Measurements from ENCODE around the gene SLC5A9.

The SLC5A9 gene

GRCh38 chr1:48222501-48223242 lies at the start of gene SLC5A9:
SLC5A9 (plus strand) TSS chr1:48222716; CDS start chr1:48222737, 21 bp downstream.
- DNase-seq (ENCODE audit: insufficient read length, low spot score) = no peak
- FAIRE-seq = no peak

- FAIRE-seq (no peak), DNase-seq (ENCODE audit: insufficient read length, low spot score) (no peak)
Observed at GRCh38 chr1:48175116-48175515, 47.4 kb upstream of the SLC5A9 start.

- DNase-seq (ENCODE audit: insufficient read length, low spot score) (no peak), FAIRE-seq (no peak)
Observed at GRCh38 chr1:48177257-48177656, 45.3 kb upstream of the SLC5A9 start.

GRCh38 chr1:48181669-48182367 lies 40.7 kb upstream of the SLC5A9 start:
- FAIRE-seq (no peak), DNase-seq (ENCODE audit: insufficient read length, low spot score) (no peak)

GRCh38 chr1:48182439-48182838 lies 40.1 kb upstream of the SLC5A9 start:
- no peak for DNase-seq (ENCODE audit: insufficient read length, low spot score)
- no peak for FAIRE-seq

GRCh38 chr1:48186306-48186839 lies 36.1 kb upstream of the SLC5A9 start:
- FAIRE-seq = no peak
- no peak for DNase-seq (ENCODE audit: insufficient read length, low spot score)

- FAIRE-seq (no peak), DNase-seq (ENCODE audit: insufficient read length, low spot score) (no peak)
Observed at GRCh38 chr1:48187969-48188563, 34.5 kb upstream of the SLC5A9 start.

GRCh38 chr1:48190881-48191280 lies 31.6 kb upstream of the SLC5A9 start:
- no peak for FAIRE-seq
- DNase-seq (ENCODE audit: insufficient read length, low spot score) = no peak

GRCh38 chr1:48194801-48195200 lies 27.7 kb upstream of the SLC5A9 start:
- DNase-seq (ENCODE audit: insufficient read length, low spot score) = no peak
- no peak for FAIRE-seq

GRCh38 chr1:48196237-48196636 lies 26.3 kb upstream of the SLC5A9 start:
- DNase-seq (ENCODE audit: insufficient read length, low spot score) (no peak), FAIRE-seq (no peak)

GRCh38 chr1:48198970-48199369 lies 23.5 kb upstream of the SLC5A9 start:
- DNase-seq (ENCODE audit: insufficient read length, low spot score) (no peak), FAIRE-seq (no peak)

GRCh38 chr1:48200166-48200900 lies 22.2 kb upstream of the SLC5A9 start:
- no peak for FAIRE-seq
- no peak for DNase-seq (ENCODE audit: insufficient read length, low spot score)

GRCh38 chr1:48202030-48202752 lies 20.3 kb upstream of the SLC5A9 start:
- DNase-seq (ENCODE audit: insufficient read length, low spot score) = no peak
- no peak for FAIRE-seq

- DNase-seq (ENCODE audit: insufficient read length, low spot score) = no peak
Observed at GRCh38 chr1:48203287-48203900, 19.1 kb upstream of the SLC5A9 start.

GRCh38 chr1:48205522-48205921 lies 17.0 kb upstream of the SLC5A9 start:
- DNase-seq (ENCODE audit: insufficient read length, low spot score) (no peak), FAIRE-seq (no peak)

More at GRCh38 chr1:48203287-48203900, 19.1 kb upstream of the SLC5A9 start:
- no peak for FAIRE-seq

GRCh38 chr1:48206371-48206770 lies 16.1 kb upstream of the SLC5A9 start:
- DNase-seq (ENCODE audit: insufficient read length, low spot score) = no peak
- no peak for FAIRE-seq

- no peak for FAIRE-seq
- DNase-seq (ENCODE audit: insufficient read length, low spot score) = no peak
Observed at GRCh38 chr1:48207131-48207530, 15.4 kb upstream of the SLC5A9 start.

GRCh38 chr1:48207536-48208075 lies 14.9 kb upstream of the SLC5A9 start:
- DNase-seq (ENCODE audit: insufficient read length, low spot score) (no peak), FAIRE-seq (no peak)

GRCh38 chr1:48208251-48208650 lies 14.3 kb upstream of the SLC5A9 start:
- DNase-seq (ENCODE audit: insufficient read length, low spot score) = no peak
- no peak for FAIRE-seq
